HEK293 (cell line): Measurements from ENCODE around the gene PHYKPL.

Source experiments
- SCRT2 ChIP-seq: fragments of 450-650 bp; formaldehyde crosslinking; IDR thresholded peaks from 2 replicates; pipeline ENCODE4 v1.5.1; 2016; ENCODE audit warnings: missing biosample characterization, missing genetic modification characterization
- YY1 ChIP-seq: fragments of 450-650 bp; formaldehyde crosslinking; IDR thresholded peaks from 2 replicates; pipeline ENCODE4 v1.5.1; 2018; ENCODE audit warnings: missing biosample characterization, missing genetic modification characterization
- ZNF157 ChIP-seq: fragments of 450-650 bp; formaldehyde crosslinking; IDR thresholded peaks from 2 replicates; pipeline ENCODE4 v1.5.1; 2016; ENCODE audit warnings: missing biosample characterization, missing genetic modification characterization
- ZNF354C ChIP-seq: fragments of 450-650 bp; formaldehyde crosslinking; IDR thresholded peaks from 2 replicates; pipeline ENCODE4 v1.5.1; 2016; ENCODE audit warnings: missing biosample characterization, missing genetic modification characterization, low read depth, borderline replicate concordance
- ZNF785 ChIP-seq: fragments of 450-650 bp; formaldehyde crosslinking; IDR thresholded peaks from 2 replicates; pipeline ENCODE4 v1.5.1; 2016; ENCODE audit warnings: missing biosample characterization, missing genetic modification characterization
- TF ChIP-seq, protein P1 (sequence below): fragments of 450-650 bp; formaldehyde crosslinking; IDR thresholded peaks from 2 replicates; pipeline ENCODE4 v1.5.1; 2016; ENCODE audit warnings: missing biosample characterization, missing genetic modification characterization
- TF ChIP-seq, protein P2 (sequence below): fragments of 450-650 bp; formaldehyde crosslinking; IDR thresholded peaks from 2 replicates; pipeline ENCODE4 v1.5.1; 2016; ENCODE audit warnings: missing biosample characterization, missing genetic modification characterization
- TF ChIP-seq, protein P3 (sequence below): sonication (generic); formaldehyde crosslinking; IDR thresholded peaks from 2 replicates; pipeline ENCODE4 v1.8.1; 2022; ENCODE audit warnings: mild to moderate bottlenecking, moderate library complexity, missing genetic modification reagents

DNA sequence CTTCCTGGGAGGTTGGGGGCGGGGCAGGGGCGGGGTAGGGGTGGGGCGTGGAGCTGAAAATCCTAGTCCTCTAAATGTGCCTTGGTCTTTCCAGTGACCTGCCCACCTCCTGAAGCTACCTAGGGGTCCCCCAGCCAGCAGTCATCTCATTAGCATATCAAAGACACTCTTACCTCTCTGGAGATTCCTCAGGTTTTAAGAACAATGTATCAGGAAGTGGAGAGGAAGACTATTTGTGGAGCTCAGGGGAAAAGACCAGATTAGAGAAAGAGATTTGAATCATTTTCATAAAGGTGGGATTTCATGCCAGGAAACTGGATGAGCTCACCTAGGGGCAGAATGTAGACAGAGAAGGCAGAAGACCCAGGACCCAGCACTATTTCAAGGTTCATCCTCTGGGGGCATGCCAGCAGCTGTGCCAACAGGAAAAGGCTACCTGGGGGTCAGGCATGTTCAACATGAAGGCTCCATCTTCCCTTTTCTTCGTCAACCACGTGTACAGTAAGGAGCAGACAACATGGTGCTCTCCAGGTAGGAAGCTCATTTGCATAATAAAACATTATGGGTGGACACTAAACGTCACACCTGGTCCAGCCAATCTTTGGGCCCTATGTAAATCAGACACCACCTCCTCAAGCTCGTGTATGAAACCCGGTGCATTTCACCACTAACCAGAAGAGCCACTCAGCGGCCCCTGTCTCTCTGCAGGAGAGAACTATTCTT lies 52.3 kb downstream of the PHYKPL start:
- TF ChIP-seq, protein P1, sequence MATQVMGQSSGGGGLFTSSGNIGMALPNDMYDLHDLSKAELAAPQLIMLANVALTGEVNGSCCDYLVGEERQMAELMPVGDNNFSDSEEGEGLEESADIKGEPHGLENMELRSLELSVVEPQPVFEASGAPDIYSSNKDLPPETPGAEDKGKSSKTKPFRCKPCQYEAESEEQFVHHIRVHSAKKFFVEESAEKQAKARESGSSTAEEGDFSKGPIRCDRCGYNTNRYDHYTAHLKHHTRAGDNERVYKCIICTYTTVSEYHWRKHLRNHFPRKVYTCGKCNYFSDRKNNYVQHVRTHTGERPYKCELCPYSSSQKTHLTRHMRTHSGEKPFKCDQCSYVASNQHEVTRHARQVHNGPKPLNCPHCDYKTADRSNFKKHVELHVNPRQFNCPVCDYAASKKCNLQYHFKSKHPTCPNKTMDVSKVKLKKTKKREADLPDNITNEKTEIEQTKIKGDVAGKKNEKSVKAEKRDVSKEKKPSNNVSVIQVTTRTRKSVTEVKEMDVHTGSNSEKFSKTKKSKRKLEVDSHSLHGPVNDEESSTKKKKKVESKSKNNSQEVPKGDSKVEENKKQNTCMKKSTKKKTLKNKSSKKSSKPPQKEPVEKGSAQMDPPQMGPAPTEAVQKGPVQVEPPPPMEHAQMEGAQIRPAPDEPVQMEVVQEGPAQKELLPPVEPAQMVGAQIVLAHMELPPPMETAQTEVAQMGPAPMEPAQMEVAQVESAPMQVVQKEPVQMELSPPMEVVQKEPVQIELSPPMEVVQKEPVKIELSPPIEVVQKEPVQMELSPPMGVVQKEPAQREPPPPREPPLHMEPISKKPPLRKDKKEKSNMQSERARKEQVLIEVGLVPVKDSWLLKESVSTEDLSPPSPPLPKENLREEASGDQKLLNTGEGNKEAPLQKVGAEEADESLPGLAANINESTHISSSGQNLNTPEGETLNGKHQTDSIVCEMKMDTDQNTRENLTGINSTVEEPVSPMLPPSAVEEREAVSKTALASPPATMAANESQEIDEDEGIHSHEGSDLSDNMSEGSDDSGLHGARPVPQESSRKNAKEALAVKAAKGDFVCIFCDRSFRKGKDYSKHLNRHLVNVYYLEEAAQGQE (tag by site-specific recombination), result no peak
- TF ChIP-seq, protein P2, sequence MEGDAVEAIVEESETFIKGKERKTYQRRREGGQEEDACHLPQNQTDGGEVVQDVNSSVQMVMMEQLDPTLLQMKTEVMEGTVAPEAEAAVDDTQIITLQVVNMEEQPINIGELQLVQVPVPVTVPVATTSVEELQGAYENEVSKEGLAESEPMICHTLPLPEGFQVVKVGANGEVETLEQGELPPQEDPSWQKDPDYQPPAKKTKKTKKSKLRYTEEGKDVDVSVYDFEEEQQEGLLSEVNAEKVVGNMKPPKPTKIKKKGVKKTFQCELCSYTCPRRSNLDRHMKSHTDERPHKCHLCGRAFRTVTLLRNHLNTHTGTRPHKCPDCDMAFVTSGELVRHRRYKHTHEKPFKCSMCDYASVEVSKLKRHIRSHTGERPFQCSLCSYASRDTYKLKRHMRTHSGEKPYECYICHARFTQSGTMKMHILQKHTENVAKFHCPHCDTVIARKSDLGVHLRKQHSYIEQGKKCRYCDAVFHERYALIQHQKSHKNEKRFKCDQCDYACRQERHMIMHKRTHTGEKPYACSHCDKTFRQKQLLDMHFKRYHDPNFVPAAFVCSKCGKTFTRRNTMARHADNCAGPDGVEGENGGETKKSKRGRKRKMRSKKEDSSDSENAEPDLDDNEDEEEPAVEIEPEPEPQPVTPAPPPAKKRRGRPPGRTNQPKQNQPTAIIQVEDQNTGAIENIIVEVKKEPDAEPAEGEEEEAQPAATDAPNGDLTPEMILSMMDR (tag by site-specific recombination), result no peak
- TF ChIP-seq YY1 (tag by site-specific recombination) (no peak), ZNF785 (tag by site-specific recombination) (no peak), SCRT2 (tag by site-specific recombination) (no peak), ZNF157 (tag by site-specific recombination) (no peak), ZNF354C (tag by site-specific recombination) (no peak)
- TF ChIP-seq, protein P3, sequence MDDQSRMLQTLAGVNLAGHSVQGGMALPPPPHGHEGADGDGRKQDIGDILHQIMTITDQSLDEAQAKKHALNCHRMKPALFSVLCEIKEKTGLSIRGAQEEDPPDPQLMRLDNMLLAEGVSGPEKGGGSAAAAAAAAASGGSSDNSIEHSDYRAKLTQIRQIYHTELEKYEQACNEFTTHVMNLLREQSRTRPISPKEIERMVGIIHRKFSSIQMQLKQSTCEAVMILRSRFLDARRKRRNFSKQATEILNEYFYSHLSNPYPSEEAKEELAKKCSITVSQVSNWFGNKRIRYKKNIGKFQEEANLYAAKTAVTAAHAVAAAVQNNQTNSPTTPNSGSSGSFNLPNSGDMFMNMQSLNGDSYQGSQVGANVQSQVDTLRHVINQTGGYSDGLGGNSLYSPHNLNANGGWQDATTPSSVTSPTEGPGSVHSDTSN (CRISPR knock-in tag), result no peak
